ENCODE measurements around the gene CDK17. TPM values are rescaled to one million over a fixed set of nuclear protein-coding genes. Genes with fewer than 3 reads are reported as not detected.

Gene CDK17
- total and polyA plus RNA-seq, 2 of the 8 experiments (the other 6 are each of a cell fraction or from before 2014, with no cell fraction given), result 5.8 to 20.0 TPM

GRCh38 chr12:96329018-96329417 is 71.2 kb downstream of the CDK17 start:
- CTCF ChIA-PET (ENCODE audit: partially characterized antibody), result interaction anchor here (1.0 kb wide), 1 partner anchor 117 kb away, joined by 3 read pairs; no protein-coding TSS in a partner anchor
- no peaks in the 10 kb centered on the region for H3K23me2 ChIP-seq (ENCODE audit: low read depth, low read length)
- H3K27me3 ChIP-seq (replicated peaks in 1 of 4; ENCODE audit: control insufficient read depth in 3 of 4, extremely low read depth in 1 of 4, insufficient read depth in 3 of 4, low read length in 3 of 4), result no peaks in the 10 kb centered on the region
- no peak overlapping the region for H2AK5ac ChIP-seq (ENCODE audit: low read depth, low read length)
- POLR2A ChIA-PET (ENCODE audit: partially characterized antibody), result no interaction called here
- no peak overlapping the region for H3K27ac ChIP-seq (ENCODE audit: low read depth, low read length)
- no peak overlapping the region for H4K91ac ChIP-seq (replicated peaks; ENCODE audit: insufficient read length, low read length)
- no peaks in the 10 kb centered on the region for H4K20me1 ChIP-seq (replicated peaks in 1 of 2; ENCODE audit: control insufficient read depth in 1 of 2, insufficient read depth in 2 of 2, low read length in 2 of 2)
- H3K18ac ChIP-seq (ENCODE audit: extremely low read depth, low read length), result no peak overlapping the region
- peaks cover 0 to 5% (median 0%) of the 10 kb centered on the region in 4 experiments; a peak in 1 of 7 replicates for H3K4me1 ChIP-seq (replicated peaks in 1 of 4; ENCODE audit: control insufficient read depth in 3 of 4, insufficient read depth in 4 of 4, low read length in 3 of 4)
- H3K9me3 ChIP-seq (ENCODE audit: insufficient read depth in 2 of 2, low read depth in 1 of 2, low read length in 1 of 2), result no peaks in the 10 kb centered on the region
- WGBS, 2 experiments (ENCODE audit: extremely low coverage in 1 of 2, insufficient coverage in 1 of 2, insufficient read length in 1 of 2, insufficient replicate concordance in 2 of 2, low coverage in 1 of 2, low lambda C conversion rate in 2 of 2, missing lambda C conversion rate in 1 of 2), result 97% methylated on average over 2 of the region's 2 CpGs; no CpG with 5 or more reads in 1 of the 2 experiments
- H2BK120ac ChIP-seq (replicated peaks; ENCODE audit: low read depth, low read length), result no peak overlapping the region
- H2AFZ ChIP-seq (ENCODE audit: low read length), result no peak overlapping the region
- no peak overlapping the region for H2BK5ac ChIP-seq (ENCODE audit: low read depth, low read length)
- no peak overlapping the region for H3K9ac ChIP-seq (replicated peaks in 1 of 4; ENCODE audit: extremely low read depth in 1 of 4, low read depth in 3 of 4, low read length in 3 of 4)
- no peaks in the 10 kb centered on the region; a peak in 1 of 8 replicates for H3K36me3 ChIP-seq (ENCODE audit: control insufficient read depth in 2 of 4, insufficient read depth in 4 of 4, low read length in 3 of 4)
- no peaks in the 10 kb centered on the region for H3K79me1 ChIP-seq (ENCODE audit: low read depth, low read length)
- no peak overlapping the region for H3K4ac ChIP-seq (replicated peaks; ENCODE audit: insufficient read length, low read depth, low read length)
- no peak overlapping the region for H2BK15ac ChIP-seq (ENCODE audit: low read length)
- no peaks in the 10 kb centered on the region for H3K79me2 ChIP-seq (ENCODE audit: control insufficient read depth in 1 of 2, insufficient read depth in 2 of 2, low read length in 2 of 2)
- H3K14ac ChIP-seq (ENCODE audit: insufficient read length), result no peak overlapping the region
- no peak overlapping the region for H2BK20ac ChIP-seq (ENCODE audit: low read length)
- H3K56ac ChIP-seq (replicated peaks; ENCODE audit: insufficient read length, low read depth, low read length), result no peak overlapping the region
- H4K5ac ChIP-seq (ENCODE audit: insufficient read length, low read depth, low read length), result no peak overlapping the region
- no peak overlapping the region for H3K4me2 ChIP-seq (ENCODE audit: insufficient read depth in 1 of 2, low read depth in 2 of 2, low read length in 2 of 2)
- H3K23ac ChIP-seq (ENCODE audit: insufficient read length), result no peak overlapping the region
- DNase-seq (ENCODE audit: low read depth in 1 of 2, low spot score in 2 of 2) (no peak), FAIRE-seq (no peak)
- H3K4me3 ChIP-seq (ENCODE audit: extremely low read depth in 1 of 4, insufficient read depth in 2 of 4, low read depth in 3 of 4, low read length in 4 of 4), result no peak overlapping the region
- no peak overlapping the region for H4K8ac ChIP-seq (ENCODE audit: extremely low read depth, insufficient read depth, low read length)
- no peak overlapping the region for H2BK12ac ChIP-seq (ENCODE audit: low read depth, low read length)
- TF ChIP-seq ASH2L (IDR thresholded peaks at IDR 0.05; ENCODE audit: low read length) (no peak), RBBP5 (IDR thresholded peaks at IDR 0.05; ENCODE audit: borderline replicate concordance, low read depth, low read length) (no peak), TBP (IDR thresholded peaks at IDR 0.05; ENCODE audit: low read depth, low read length) (no peak), RXRA (IDR thresholded peaks at IDR 0.05; ENCODE audit: insufficient read depth, low read depth, low read length) (no peak), SP2 (IDR thresholded peaks at IDR 0.05; ENCODE audit: low read length) (no peak), SUZ12 (IDR thresholded peaks at IDR 0.05; ENCODE audit: low read length) (no peak), PHF8 (conservative IDR thresholded peaks at IDR 0.05; ENCODE audit: low read depth, low read length) (no peak), ZNF274 (IDR thresholded peaks at IDR 0.05; ENCODE audit: borderline replicate concordance, extremely low read depth, low read length) (no peak), CEBPB (IDR thresholded peaks at IDR 0.05; ENCODE audit: low read depth, low read length) (no peak; the same call in 1 of the 2 replicates), SRF (IDR thresholded peaks at IDR 0.05; ENCODE audit: low read depth, low read length) (no peak), RFX5 (IDR thresholded peaks at IDR 0.05; ENCODE audit: borderline replicate concordance, low read depth, low read length) (no peak), POLR2AphosphoS5 (IDR thresholded peaks at IDR 0.05; ENCODE audit: low read depth, low read length) (no peak)
- TF ChIP-seq, protein P1, sequence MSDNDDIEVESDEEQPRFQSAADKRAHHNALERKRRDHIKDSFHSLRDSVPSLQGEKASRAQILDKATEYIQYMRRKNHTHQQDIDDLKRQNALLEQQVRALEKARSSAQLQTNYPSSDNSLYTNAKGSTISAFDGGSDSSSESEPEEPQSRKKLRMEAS (IDR thresholded peaks at IDR 0.05), result no peak
- TF ChIP-seq, protein P2, sequence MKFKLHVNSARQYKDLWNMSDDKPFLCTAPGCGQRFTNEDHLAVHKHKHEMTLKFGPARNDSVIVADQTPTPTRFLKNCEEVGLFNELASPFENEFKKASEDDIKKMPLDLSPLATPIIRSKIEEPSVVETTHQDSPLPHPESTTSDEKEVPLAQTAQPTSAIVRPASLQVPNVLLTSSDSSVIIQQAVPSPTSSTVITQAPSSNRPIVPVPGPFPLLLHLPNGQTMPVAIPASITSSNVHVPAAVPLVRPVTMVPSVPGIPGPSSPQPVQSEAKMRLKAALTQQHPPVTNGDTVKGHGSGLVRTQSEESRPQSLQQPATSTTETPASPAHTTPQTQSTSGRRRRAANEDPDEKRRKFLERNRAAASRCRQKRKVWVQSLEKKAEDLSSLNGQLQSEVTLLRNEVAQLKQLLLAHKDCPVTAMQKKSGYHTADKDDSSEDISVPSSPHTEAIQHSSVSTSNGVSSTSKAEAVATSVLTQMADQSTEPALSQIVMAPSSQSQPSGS (IDR thresholded peaks at IDR 0.05; ENCODE audit: low read length), result no peak
